ENCODE measurements around the gene LRP6. TPM values are rescaled to one million over a fixed set of nuclear protein-coding genes. Genes with fewer than 3 reads are reported as not detected.
"Not testable (repeated sequence)": the region's sequence is repeated elsewhere in the genome, so short reads cannot be mapped to it uniquely, and the experiment has no call there.

The LRP6 gene
- total RNA-seq, 2 experiments from 2014 or later = 0.28 TPM; not detected in 1

DNA sequence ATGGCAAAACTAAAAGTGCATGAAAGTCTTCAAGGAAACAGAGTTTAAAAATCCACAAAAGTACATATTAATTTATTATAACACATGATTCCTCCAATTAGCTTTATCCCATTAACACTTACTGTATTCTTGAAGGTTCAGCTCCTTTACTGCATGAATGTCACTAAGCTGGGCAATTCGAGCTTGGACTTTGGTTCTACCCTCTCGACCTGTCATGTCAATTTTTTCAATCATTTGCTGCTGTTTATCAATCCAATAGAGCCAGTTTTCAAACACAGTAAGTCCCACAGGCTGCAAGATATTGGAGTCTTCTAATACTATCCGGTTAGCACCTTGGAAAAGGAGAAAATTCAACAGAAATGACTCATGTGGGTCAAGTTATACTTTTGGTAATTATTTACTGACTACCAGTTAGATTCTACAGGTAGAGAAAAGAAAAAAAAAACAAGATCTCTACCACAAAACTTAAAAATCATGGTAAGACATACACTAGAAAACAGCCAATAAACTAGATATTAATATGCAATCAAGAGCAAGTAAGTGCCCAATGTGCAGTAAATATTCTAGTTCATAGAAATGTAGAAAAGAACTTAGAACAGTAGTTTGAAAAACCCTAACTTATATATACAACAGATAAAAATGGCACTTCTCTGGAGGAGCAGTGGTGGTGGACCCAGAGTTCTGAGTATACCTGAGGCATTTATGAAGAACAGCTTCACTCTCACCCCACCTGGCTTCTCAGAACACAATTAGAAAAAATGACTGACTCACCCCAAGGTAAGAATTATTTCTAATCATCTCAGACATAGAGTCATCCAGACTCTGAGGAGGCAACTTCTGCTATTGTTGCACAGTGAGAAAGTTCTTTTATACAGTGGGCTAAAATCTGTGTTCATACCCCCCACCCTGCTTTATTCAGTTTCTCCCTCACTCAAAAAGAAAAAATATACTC lies 128.4 kb downstream of the LRP6 start:
- Mint-ChIP-seq H3K27me3 (peaks cover 64% of the 10 kb centered on the region), H3K4me1 (no peaks in the 10 kb centered on the region), H3K36me3 (no peaks in the 10 kb centered on the region), H3K9me3 (ENCODE audit: low read depth) (no peaks in the 10 kb centered on the region), H3K4me3 (no peak overlapping the region), H3K27ac (no peak overlapping the region)
- CTCF ChIA-PET = no interaction called here
- ATAC-seq (no peak), DNase-seq (no peak)

DNA sequence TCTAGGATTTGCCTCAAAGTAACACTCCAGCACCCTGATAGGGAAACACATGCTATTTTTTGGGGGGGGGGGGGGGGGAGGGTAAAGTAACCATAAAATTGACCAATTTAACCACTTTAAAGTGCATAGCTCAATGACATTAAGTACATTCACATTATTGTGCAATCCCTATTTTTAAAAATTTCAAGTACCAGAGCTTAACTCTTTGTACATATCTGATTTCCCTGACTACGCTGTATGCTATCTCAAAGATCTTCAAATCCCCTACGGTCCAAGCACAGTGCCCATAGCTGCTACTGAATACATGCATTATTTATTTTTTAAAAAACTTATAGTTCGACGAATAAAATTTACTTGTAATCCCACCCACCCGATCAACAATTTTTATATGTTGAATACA lies 133.1 kb downstream of the LRP6 start:
- H3K4me3 Mint-ChIP-seq = no peak overlapping the region
- H3K9me3 Mint-ChIP-seq (ENCODE audit: low read depth) = no peaks in the 10 kb centered on the region
- peaks cover 47% of the 10 kb centered on the region for H3K27me3 Mint-ChIP-seq
- no peak overlapping the region for H3K27ac Mint-ChIP-seq
- ATAC-seq = no peak
- no peaks in the 10 kb centered on the region for H3K36me3 Mint-ChIP-seq
- CTCF ChIA-PET = no interaction called here
- DNase-seq = no peak
- H3K4me1 Mint-ChIP-seq = no peaks in the 10 kb centered on the region

DNA sequence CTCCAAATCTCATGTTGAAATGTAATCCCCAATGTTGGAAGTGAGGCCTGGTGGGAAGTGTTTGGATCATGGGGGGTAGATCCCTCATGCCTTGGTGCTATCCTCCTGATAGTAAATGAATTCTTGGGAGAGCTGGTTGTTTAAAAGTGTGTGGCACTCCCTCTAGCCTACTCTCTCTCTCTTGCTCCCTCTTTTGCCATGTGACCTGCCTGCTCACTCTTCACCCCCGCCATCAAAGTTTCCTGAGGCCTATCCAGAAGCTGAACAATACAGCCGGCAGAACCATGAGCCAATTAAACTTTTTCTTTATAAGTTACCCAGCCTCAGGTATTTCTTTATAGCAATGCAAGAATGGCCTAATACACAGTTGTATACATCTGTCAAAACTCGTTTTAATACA lies 133.6 kb downstream of the LRP6 start:
- no peak overlapping the region for H3K27ac Mint-ChIP-seq
- H3K9me3 Mint-ChIP-seq (ENCODE audit: low read depth) = no peaks in the 10 kb centered on the region
- DNase-seq (no peak), ATAC-seq (no peak)
- H3K4me3 Mint-ChIP-seq = no peak overlapping the region
- CTCF ChIA-PET = no interaction called here
- peaks cover 47% of the 10 kb centered on the region for H3K27me3 Mint-ChIP-seq
- no peaks in the 10 kb centered on the region for H3K4me1 Mint-ChIP-seq
- H3K36me3 Mint-ChIP-seq = no peaks in the 10 kb centered on the region

DNA sequence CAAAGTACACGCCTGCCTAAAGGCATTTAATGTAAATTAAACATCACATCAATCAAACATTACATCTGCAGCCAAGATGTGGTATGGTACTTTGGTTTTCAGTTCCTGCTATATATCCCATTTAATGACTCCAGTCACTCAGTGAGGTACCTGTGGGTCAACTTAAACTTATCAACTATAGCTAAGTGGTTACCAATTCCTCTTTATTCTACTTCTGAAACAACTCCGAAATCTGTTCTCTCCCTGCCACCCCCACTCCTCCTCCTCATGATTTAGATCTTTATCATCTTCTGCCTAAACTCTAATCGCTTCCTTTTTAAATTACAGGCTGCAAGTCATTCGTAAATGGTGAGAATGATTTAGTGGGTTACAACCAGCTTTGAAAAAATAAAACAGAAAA lies 138.2 kb downstream of the LRP6 start:
- H3K27ac Mint-ChIP-seq = no peak overlapping the region
- CTCF ChIA-PET = interaction anchor here (0.6 kb wide), 1 partner anchor 491 kb away, joined by 6 read pairs; no protein-coding TSS in a partner anchor
- ATAC-seq (no peak), DNase-seq (no peak)
- H3K27me3 Mint-ChIP-seq = peaks cover 45% of the 10 kb centered on the region
- H3K9me3 Mint-ChIP-seq (ENCODE audit: low read depth) = no peaks in the 10 kb centered on the region
- no peak overlapping the region for H3K4me3 Mint-ChIP-seq
- H3K36me3 Mint-ChIP-seq = no peaks in the 10 kb centered on the region
- no peaks in the 10 kb centered on the region for H3K4me1 Mint-ChIP-seq

DNA sequence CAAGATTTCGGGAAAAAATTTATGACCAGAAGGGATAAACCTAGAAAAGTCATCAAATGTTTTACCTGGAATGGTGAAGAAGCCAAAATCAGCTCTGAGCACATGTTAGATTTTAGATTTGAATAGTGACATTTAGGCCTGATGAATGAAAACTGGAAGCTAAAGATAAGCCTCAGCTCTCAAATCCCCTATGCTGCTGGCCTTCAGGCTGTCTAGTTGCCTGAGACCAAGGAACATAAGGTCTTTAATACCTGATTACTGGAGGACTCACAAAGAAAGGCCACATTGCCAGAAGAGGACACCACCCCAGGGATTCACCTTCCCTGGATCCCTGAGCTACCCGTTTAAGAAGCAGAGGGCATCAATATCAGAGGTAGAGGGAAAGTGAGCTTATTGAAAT lies 139.5 kb downstream of the LRP6 start:
- ATAC-seq = no peak
- Mint-ChIP-seq H3K27me3 (peaks cover 39% of the 10 kb centered on the region), H3K4me3 (no peak overlapping the region), H3K36me3 (no peaks in the 10 kb centered on the region), H3K9me3 (ENCODE audit: low read depth) (no peaks in the 10 kb centered on the region), H3K27ac (no peak overlapping the region), H3K4me1 (no peaks in the 10 kb centered on the region)
- DNase-seq = no peak
- CTCF ChIA-PET = interaction anchor here (1.9 kb wide), 1 partner anchor 11 kb away, joined by 5 read pairs; no protein-coding TSS in a partner anchor

DNA sequence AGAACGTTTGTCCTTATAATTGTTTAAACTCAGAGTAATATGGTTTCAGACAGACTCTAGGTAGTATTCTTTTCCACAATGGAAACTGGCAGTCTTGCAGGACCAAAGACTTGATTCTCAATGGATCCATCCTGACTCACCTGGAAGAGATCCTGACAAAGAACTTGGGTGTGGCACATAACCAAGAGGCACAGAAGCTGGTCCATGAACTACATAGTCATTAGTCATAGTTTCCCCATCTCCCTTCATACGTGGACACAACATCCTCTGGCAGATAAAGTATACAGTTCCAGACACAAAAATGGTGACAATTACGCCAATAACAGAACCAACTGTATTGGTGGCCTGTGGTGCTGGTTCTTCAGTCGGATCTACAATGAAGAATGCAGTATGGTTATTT lies 140.3 kb downstream of the LRP6 start:
- no peaks in the 10 kb centered on the region for H3K9me3 Mint-ChIP-seq (ENCODE audit: low read depth)
- H3K27me3 Mint-ChIP-seq = peaks cover 41% of the 10 kb centered on the region
- no peak for DNase-seq
- no peaks in the 10 kb centered on the region for H3K4me1 Mint-ChIP-seq
- ATAC-seq = no peak
- CTCF ChIA-PET = interaction anchor here (1.9 kb wide), 1 partner anchor 11 kb away, joined by 5 read pairs; no protein-coding TSS in a partner anchor
- H3K36me3 Mint-ChIP-seq = no peaks in the 10 kb centered on the region
- no peak overlapping the region for H3K27ac Mint-ChIP-seq
- H3K4me3 Mint-ChIP-seq = no peak overlapping the region

DNA sequence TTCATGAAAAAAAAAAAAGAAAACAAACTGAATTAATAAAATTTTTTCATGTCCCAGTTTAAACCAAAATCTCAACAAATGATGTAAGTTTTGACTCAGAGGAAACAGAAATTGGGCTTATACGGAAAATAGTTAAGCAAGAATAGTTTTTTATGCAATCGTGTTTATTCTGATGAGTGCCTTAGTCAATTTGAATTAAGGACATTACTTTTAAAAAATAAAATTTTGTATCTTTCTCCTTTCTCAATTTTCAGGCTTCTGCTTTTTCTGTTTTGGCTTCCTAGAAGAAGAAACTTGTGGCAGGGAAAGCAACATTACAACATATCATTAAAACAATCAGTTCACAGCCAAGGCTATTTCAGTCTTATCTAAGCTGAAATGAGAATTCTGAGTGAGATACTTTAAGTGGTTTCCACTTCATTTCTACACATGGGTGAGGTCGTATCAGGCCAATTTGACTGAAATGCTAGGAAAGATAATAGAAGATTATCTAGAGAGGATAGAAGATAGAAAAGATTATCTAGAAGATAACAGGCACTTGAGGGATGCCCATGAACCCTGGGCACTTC lies 143.7 kb downstream of the LRP6 start:
- CTCF ChIA-PET = no interaction called here
- ATAC-seq (no peak), DNase-seq (no peak)
- peaks cover 31% of the 10 kb centered on the region for H3K27me3 Mint-ChIP-seq
- H3K4me1 Mint-ChIP-seq = no peaks in the 10 kb centered on the region
- H3K9me3 Mint-ChIP-seq (ENCODE audit: low read depth) = no peaks in the 10 kb centered on the region
- no peak overlapping the region for H3K27ac Mint-ChIP-seq
- no peaks in the 10 kb centered on the region for H3K36me3 Mint-ChIP-seq
- H3K4me3 Mint-ChIP-seq = no peak overlapping the region

DNA sequence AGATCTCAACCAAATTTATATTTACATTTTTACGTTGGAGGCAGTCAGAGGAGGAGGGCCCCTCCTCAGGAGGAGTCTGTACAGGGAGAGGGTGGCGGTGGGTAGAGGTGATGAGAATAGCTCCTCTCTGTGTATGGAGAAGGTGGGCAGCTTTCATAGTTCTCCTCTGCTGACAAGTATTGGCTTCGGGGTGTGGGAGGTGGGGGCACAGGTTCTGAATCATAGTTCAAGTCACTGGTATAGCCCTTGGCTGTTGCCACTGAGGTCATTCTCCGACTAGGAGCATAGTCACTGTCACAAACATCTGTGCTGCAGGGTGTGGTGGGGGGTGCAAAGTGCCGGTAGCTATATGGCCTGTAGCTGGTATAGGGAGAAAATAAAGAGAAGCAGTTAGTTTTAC lies 145.8 kb downstream of the LRP6 start:
- ATAC-seq = no peak
- H3K4me3 Mint-ChIP-seq = no peak overlapping the region
- no peaks in the 10 kb centered on the region for H3K9me3 Mint-ChIP-seq (ENCODE audit: low read depth)
- no peaks in the 10 kb centered on the region for H3K4me1 Mint-ChIP-seq
- no peaks in the 10 kb centered on the region for H3K36me3 Mint-ChIP-seq
- no peak overlapping the region for H3K27ac Mint-ChIP-seq
- DNase-seq = no peak
- peaks cover 22% of the 10 kb centered on the region for H3K27me3 Mint-ChIP-seq
- CTCF ChIA-PET = no interaction called here

DNA sequence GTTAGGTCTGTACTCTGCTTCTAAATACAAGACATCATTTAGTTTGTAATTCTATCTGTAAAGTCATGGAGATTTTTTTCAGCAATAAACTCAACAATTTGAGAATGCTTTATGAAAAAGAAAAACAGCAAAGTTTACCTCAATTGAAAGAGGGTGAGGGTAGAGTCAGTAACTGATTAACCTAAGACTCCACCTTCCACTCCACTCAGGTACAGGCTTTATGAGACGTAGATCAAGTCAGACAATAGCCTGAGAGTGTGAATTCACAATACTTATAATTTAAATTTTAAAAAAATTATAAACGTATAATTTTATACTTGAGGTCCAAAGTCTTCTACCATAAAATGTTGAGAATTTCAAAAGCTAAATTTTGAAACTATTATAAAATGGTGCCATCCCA lies 150.2 kb downstream of the LRP6 start:
- Mint-ChIP-seq H3K36me3 (no peaks in the 10 kb centered on the region), H3K9me3 (ENCODE audit: low read depth) (no peaks in the 10 kb centered on the region), H3K4me1 (no peaks in the 10 kb centered on the region), H3K4me3 (no peak overlapping the region), H3K27ac (no peak overlapping the region), H3K27me3 (peaks cover 30% of the 10 kb centered on the region)
- ATAC-seq (no peak), DNase-seq (no peak)
- CTCF ChIA-PET = interaction anchor here (2.3 kb wide), 1 partner anchor 10 kb away, joined by 5 read pairs; no protein-coding TSS in a partner anchor

DNA sequence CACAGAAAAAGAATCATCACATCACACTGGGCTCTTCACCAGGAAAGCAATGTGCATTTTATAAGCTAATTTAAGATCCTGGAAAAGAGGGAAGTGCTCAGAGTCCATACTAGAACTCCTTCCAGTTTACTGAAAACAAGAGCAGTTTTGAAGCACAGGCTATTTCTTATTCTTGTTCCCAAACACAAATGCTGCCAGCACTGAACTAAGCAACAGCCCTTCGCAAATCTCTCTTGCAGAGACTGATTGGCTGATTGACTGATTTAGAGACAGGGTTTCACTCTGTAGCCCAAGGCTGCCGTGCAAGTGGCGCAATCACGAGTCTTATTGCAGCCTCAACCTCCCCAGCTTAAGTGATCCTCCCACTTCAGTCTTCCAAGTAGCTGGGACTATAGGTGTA lies 151.3 kb downstream of the LRP6 start:
- H3K36me3 Mint-ChIP-seq = no peaks in the 10 kb centered on the region
- H3K4me1 Mint-ChIP-seq = no peaks in the 10 kb centered on the region
- DNase-seq = no peak
- no peak overlapping the region for H3K4me3 Mint-ChIP-seq
- H3K27me3 Mint-ChIP-seq = peaks cover 29% of the 10 kb centered on the region
- no peaks in the 10 kb centered on the region for H3K9me3 Mint-ChIP-seq (ENCODE audit: low read depth)
- ATAC-seq = no peak
- no peak overlapping the region for H3K27ac Mint-ChIP-seq
- CTCF ChIA-PET = interaction anchor here (2.3 kb wide), 1 partner anchor 11 kb away, joined by 5 read pairs; no protein-coding TSS in a partner anchor

DNA sequence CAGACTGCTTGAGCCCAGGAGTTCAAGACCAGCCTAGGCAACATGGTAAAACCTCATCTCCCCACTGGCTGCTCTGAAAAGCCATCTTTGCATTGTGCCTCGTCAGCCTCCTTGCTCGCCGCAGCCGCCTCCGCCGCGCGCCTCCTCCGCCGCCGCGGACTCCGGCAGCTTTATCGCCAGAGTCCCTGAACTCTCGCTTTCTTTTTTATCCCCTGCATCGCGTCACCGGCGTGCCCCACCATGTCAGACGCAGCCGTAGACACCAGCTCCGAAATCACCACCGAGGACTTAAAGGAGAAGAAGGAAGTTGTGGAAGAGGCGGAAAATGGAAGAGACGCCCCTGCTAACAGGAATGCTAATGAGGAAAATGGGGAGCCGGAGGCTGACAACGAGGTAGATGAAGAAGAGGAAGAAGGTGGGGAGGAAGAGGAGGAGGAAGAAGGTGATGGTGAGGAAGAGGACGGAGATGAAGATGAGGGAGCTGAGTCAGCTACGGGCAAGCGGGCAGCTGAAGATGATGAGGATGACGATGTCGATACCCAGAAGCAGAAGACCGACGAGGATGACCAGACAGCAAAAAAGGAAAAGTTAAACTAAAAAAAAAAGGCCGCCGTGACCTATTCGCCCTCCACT lies 155.8 kb downstream of the LRP6 start:
- H3K4me1 Mint-ChIP-seq, H3K27ac Mint-ChIP-seq, H3K36me3 Mint-ChIP-seq, H3K4me3 Mint-ChIP-seq, ATAC-seq, CTCF ChIA-PET: not testable (repeated sequence)
- peaks cover 13% of the 10 kb centered on the region for H3K9me3 Mint-ChIP-seq (ENCODE audit: low read depth)
- peak; percentile 74 for DNase-seq
- peaks cover 23% of the 10 kb centered on the region for H3K27me3 Mint-ChIP-seq

DNA sequence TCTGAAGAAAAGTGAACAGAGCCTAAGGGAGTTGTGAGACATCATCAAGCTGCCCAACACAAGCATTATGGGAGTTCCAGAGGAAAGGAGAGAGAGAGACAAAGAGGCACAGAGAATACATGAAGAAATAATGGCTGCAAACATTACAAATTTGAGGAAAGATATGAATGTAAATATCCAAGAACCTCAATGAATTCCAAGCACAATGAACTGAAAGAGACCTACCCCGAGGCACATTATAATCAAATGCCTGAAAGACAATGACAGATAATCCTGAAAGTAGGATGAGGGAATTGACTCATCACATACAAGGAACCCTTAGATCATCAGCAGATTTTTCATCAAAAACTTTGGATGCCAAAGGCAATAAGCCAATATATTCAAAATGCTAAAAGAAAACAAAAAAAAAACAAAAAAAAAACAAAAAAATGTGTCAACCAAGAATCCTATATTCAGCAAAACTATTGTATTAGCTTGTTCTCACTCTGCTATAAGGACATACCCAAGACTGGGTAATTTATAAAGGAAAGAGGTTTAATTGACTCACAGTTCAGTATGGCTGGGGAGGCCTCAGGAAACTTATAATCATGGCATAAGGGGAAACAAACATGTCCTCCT lies 158.3 kb downstream of the LRP6 start:
- Mint-ChIP-seq H3K9me3 (ENCODE audit: low read depth) (peaks cover 13% of the 10 kb centered on the region), H3K4me3 (no peak overlapping the region), H3K4me1 (no peaks in the 10 kb centered on the region), H3K27me3 (peaks cover 19% of the 10 kb centered on the region), H3K36me3 (peaks cover 1% of the 10 kb centered on the region), H3K27ac (no peak overlapping the region)
- ATAC-seq = no peak
- DNase-seq = no peak
- CTCF ChIA-PET = no interaction called here

DNA sequence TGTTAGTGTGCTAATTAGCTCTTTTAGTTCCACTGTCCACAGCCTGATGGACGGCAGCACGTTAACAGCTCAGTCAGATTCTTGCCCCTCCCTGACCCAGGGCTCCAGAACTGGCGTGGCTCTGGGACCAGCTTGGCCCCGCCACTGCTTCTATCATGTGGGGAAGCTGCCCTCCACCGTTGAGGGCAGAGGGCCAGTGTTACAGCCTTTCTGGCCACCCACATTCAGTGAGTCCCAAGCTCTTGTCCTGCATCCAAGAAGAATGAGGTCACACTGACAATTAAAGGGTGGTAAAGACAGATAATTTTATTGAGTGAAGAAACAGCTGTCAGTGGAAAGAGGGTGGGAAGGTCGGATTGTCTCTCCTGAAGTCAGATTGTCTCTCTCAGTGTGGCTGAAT lies 159.2 kb downstream of the LRP6 start:
- peaks cover 17% of the 10 kb centered on the region for H3K27me3 Mint-ChIP-seq
- peaks cover 16% of the 10 kb centered on the region for H3K9me3 Mint-ChIP-seq (ENCODE audit: low read depth)
- no peak for DNase-seq
- peaks cover 4% of the 10 kb centered on the region for H3K36me3 Mint-ChIP-seq
- no peaks in the 10 kb centered on the region for H3K4me1 Mint-ChIP-seq
- no peak for ATAC-seq
- no peak overlapping the region for H3K27ac Mint-ChIP-seq
- H3K4me3 Mint-ChIP-seq = no peak overlapping the region
- CTCF ChIA-PET = interaction anchor here (0.6 kb wide), 1 partner anchor 69 kb away, joined by 4 read pairs; no protein-coding TSS in a partner anchor
